Stomach (tissue), 4 donors: ENCODE results near the gene H3-3A.
A peak's percentile ranks its signal among the peaks of the same experiment; 100 is the strongest.

ENCODE experiments used
- CTCF ChIP-seq, 7 experiments: fragments of 450-650 bp in 4 of 7; fragments of 200-600 bp in 3 of 7; sonication (generic) in 3 of 7; IDR thresholded peaks; one replicate each; pipeline ENCODE4 v1.5.1; 2016 to 2019; ENCODE audit warnings: antibody characterized with exemption in 7 of 7, control low read depth in 2 of 7, mild to moderate bottlenecking in 1 of 7
- EP300 ChIP-seq: sonication (generic); formaldehyde crosslinking; IDR thresholded peaks from one replicate; pipeline ENCODE4 v1.6.1; 2017; ENCODE audit warnings: antibody characterized with exemption
- POLR2A ChIP-seq, 4 donors: fragments of 450-650 bp; IDR thresholded peaks; one replicate each; pipeline ENCODE4 v1.6.1; 2016; ENCODE audit warnings: antibody characterized with exemption in 4 of 4, control low read depth in 2 of 4, mild to moderate bottlenecking in 1 of 4, moderate library complexity in 1 of 4
- POLR2AphosphoS5 ChIP-seq, 3 donors: sonication (generic); formaldehyde crosslinking; IDR thresholded peaks; one replicate each; pipeline ENCODE4 v1.6.1; 2016; ENCODE audit warnings: antibody characterized with exemption in 3 of 3

- TF ChIP-seq CTCF (IDR thresholded peaks at IDR 0.05): peak in 2 of 7 experiments; percentile 47 to 67
- TF ChIP-seq POLR2AphosphoS5 (IDR thresholded peaks at IDR 0.05): peak in 1 of 3 donors; percentile 37
- no peak for TF ChIP-seq POLR2A (IDR thresholded peaks at IDR 0.05)
- no peak for TF ChIP-seq EP300
Measured at GRCh38 chr1:226064816-226065248, 2.3 kb downstream of the H3-3A start.
